Activated naive CD8-positive, alpha-beta T cell treated with anti-CD3 and anti-CD28 coated beads, Interleukin-2, amount 10 ng/mL, durations not matched to agents 7 days and 5 days (primary cell): ENCODE measurements around the gene TUBGCP2. TPM values are rescaled to one million over a fixed set of nuclear protein-coding genes. Genes with fewer than 3 reads are reported as not detected.

ENCODE experiments used
- ATAC-seq: fragments of 150-1000 bp; cut with Tn5 transposase; one replicate; pipeline ENCODE4 v1.10.0; 2021; ENCODE audit warnings: low read depth, moderate library complexity
- POLR2A ChIA-PET: fragments of 350-600 bp; sonication (Branson Sonifier 250); formaldehyde crosslinking; loops from one replicate; lab custom pipeline; 2021; ENCODE audit warnings: antibody characterized with exemption; lab: Charles Lee
- DNase-seq: peaks from one replicate; pipeline ENCODE4 v3.0.0; 2021
- H3K27ac Mint-ChIP-seq: one replicate; pipeline ENCODE4 v1.8.0; 2022; ENCODE audit warnings: mild to moderate bottlenecking, mixed read lengths
- H3K27me3 Mint-ChIP-seq: one replicate; pipeline ENCODE4 v1.8.0; 2022; ENCODE audit warnings: mild to moderate bottlenecking, moderate library complexity, mixed read lengths
- H3K36me3 Mint-ChIP-seq: one replicate; pipeline ENCODE4 v1.8.0; 2021; ENCODE audit warnings: mild to moderate bottlenecking, mixed read lengths
- H3K4me1 Mint-ChIP-seq: one replicate; pipeline ENCODE4 v1.8.0; 2021; ENCODE audit warnings: mixed read lengths
- H3K4me3 Mint-ChIP-seq: one replicate; pipeline ENCODE4 v1.8.0; 2022; ENCODE audit warnings: mild to moderate bottlenecking, moderate library complexity, mixed read lengths
- H3K9me3 Mint-ChIP-seq: one replicate; pipeline ENCODE4 v1.8.0; 2021; ENCODE audit warnings: mixed read lengths
- total RNA-seq, 2 experiments: library from RNA; stranded (reverse); gene quantifications; one replicate each; pipeline ENCODE4 v1.2.3, GENCODE V29; 2021

The TUBGCP2 gene
- total RNA-seq, 2 experiments from 2014 or later = 56.4 to 69.3 TPM

DNA sequence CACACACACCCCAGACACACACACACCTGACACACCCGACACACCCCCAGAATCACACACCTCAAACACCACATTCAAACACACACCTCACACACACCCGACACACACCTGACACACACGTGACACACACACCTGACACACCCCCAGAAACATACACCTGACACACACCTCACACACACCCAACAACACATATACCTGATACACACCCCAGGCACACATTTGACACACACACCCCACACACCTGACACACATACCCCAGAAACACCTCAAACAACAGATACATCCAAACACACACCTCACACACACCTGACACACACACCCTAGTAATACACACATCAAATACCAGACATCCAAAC, 28.7 kb upstream of the TUBGCP2 start:
- H3K27ac Mint-ChIP-seq = no peak overlapping the region
- POLR2A ChIA-PET = interaction anchor here (1.0 to 1.1 kb wide), 2 partner anchors 11 to 36 kb away, joined by 3 read pairs; partner anchors contain the start of gene ECHS1
- DNase-seq (no peak), ATAC-seq (no peak)
- no peak overlapping the region for H3K4me3 Mint-ChIP-seq
- H3K36me3 Mint-ChIP-seq = no peaks in the 10 kb centered on the region
- H3K4me1 Mint-ChIP-seq = peaks cover 1% of the 10 kb centered on the region
- H3K9me3 Mint-ChIP-seq = no peaks in the 10 kb centered on the region
- peaks cover 26% of the 10 kb centered on the region for H3K27me3 Mint-ChIP-seq

DNA sequence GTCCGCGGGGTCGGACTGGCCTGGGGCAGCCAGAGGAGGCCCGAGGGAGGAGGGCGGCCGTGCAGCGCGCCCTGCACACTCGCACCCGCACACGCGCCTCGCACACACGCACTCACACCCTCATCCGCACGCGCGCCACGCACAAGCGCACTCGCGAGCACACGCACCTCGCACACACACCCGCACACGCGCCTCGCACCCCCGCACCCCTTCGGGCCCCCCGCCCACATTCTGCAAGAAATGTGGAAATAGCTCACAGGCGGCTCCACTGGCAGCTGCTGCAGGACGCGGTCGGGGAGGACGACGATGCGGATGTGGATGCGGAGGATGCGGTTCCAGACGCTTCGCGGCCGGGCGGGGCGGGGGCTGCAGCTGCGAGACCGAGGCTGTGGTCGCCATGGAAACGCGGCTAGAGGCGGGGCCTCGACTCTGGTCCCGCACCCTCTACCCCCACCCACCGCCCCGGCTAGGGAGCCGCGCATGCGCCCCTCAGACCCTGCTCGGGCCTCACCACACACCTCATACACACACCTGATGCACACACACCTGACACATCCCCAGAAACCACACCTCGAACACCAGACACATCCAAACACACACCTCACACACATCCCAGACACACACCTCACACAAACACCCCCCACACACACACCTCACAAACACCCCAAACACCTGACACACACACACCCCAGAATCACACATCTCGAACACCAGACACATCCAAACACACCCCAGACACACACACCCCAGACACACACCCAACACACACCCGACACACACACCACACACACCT, 28.1 kb upstream of the TUBGCP2 start, which contains the start of gene CALY:
TSS of gene CALY (minus strand) at position 320 of the 793 bp plus-strand sequence. CDS start 7,907 bp downstream, outside the sequence.
- Mint-ChIP-seq H3K36me3 (no peaks in the 10 kb centered on the region), H3K4me1 (peaks cover 1% of the 10 kb centered on the region), H3K27ac (no peak within 1 kb of the TSS), H3K4me3 (peak within 1 kb of the TSS; percentile 53), H3K27me3 (peaks cover 28% of the 10 kb centered on the region), H3K9me3 (no peaks in the 10 kb centered on the region)
- DNase-seq (peak; percentile 87), ATAC-seq (peak; percentile 37)
- POLR2A ChIA-PET = interaction anchor here (0.9 to 1.9 kb wide), 5 partner anchors 10 to 54 kb away, joined by 3 to 4 read pairs (median 3); partner anchors contain the start of genes ECHS1 and FUOM

DNA sequence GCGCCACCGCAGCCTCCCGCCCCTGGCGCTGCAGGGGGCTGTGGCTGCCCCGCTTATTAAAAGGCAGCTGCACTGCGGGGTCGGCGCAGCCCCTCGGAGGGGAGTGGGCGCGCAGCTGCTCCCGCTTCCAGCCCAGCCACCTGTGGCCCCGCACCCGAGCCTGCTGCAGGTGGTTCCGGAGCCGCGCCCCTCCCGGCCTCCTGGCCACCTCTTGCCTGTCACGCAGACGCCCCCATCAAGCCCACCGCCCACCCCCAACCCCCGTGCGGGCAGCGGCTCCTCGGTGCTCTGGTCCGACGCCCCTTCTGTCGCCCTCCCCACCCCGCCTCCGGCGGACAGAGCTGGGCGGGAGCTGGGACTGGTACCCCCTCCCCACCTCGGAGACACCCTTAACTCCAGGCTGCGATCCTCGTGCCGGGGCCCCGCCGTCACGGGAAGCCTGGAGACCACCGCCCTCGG, 27.5 kb upstream of the TUBGCP2 start:
- DNase-seq (no peak), ATAC-seq (no peak)
- H3K4me1 Mint-ChIP-seq = peaks cover 1% of the 10 kb centered on the region
- H3K36me3 Mint-ChIP-seq = no peaks in the 10 kb centered on the region
- peaks cover 29% of the 10 kb centered on the region for H3K27me3 Mint-ChIP-seq
- no peak overlapping the region for H3K4me3 Mint-ChIP-seq
- no peak overlapping the region for H3K27ac Mint-ChIP-seq
- H3K9me3 Mint-ChIP-seq = no peaks in the 10 kb centered on the region
- POLR2A ChIA-PET = interaction anchor here (0.9 to 1.9 kb wide), 5 partner anchors 9 to 54 kb away, joined by 3 to 4 read pairs (median 3); partner anchors contain the start of genes ECHS1 and FUOM

GRCh38 chr10:133335246-133336117, 26.8 kb upstream of the TUBGCP2 start:
- POLR2A ChIA-PET = interaction anchor here (1.9 kb wide), 2 partner anchors 12 to 22 kb away, joined by 4 read pairs; partner anchors contain the start of gene FUOM

DNA sequence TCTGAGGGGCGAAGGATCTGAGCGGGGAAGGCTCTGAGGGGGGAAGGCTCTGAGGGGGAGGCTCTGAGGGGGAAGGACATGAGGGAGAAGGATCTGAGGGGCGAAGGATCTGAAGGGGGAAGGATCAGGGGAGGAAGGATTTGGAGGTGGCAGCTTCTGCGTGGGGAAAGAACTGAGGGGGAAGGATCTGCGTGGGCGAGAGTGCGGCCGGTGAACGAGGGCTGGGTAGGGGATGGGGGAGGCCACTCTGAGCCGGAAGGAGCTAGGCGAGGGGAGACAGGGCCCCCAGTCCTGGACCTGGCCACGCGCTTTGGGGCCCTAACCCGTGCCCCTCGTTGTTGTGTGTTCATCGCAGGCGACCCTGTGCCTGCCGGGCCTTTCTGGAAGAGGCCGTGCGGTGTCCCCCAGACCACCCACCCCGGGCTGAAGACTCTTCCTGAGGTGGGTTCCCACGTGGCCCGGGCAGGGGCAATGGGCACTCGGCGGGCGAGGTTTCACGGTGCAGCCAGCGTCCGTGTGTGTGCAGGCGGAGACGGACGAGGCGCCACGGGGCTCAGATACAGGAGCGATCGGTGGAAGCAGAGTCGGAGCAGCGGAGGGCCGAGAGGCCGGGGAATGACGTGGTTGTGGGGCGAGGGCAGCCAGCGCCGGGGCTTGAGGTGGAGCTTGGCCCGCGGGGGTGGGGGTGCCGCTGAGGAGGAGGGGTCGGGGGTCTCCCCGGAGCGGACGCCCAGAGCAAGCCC, 26.0 kb upstream of the TUBGCP2 start:
- Mint-ChIP-seq H3K4me1 (peaks cover 1% of the 10 kb centered on the region), H3K4me3 (peak overlapping the region; percentile 73), H3K9me3 (no peaks in the 10 kb centered on the region), H3K36me3 (no peaks in the 10 kb centered on the region), H3K27ac (peak overlapping the region; percentile 49), H3K27me3 (peaks cover 40% of the 10 kb centered on the region)
- ATAC-seq (peak; percentile 40), DNase-seq (no peak)
- POLR2A ChIA-PET = no interaction called here

More at GRCh38 chr10:133335246-133336117, 26.8 kb upstream of the TUBGCP2 start:
- Mint-ChIP-seq H3K4me3 (peak overlapping the region; percentile 53), H3K9me3 (no peaks in the 10 kb centered on the region), H3K36me3 (no peaks in the 10 kb centered on the region), H3K27ac (no peak overlapping the region), H3K4me1 (peaks cover 1% of the 10 kb centered on the region), H3K27me3 (peaks cover 34% of the 10 kb centered on the region)
- DNase-seq (peak; percentile 80), ATAC-seq (peak; percentile 52)

DNA sequence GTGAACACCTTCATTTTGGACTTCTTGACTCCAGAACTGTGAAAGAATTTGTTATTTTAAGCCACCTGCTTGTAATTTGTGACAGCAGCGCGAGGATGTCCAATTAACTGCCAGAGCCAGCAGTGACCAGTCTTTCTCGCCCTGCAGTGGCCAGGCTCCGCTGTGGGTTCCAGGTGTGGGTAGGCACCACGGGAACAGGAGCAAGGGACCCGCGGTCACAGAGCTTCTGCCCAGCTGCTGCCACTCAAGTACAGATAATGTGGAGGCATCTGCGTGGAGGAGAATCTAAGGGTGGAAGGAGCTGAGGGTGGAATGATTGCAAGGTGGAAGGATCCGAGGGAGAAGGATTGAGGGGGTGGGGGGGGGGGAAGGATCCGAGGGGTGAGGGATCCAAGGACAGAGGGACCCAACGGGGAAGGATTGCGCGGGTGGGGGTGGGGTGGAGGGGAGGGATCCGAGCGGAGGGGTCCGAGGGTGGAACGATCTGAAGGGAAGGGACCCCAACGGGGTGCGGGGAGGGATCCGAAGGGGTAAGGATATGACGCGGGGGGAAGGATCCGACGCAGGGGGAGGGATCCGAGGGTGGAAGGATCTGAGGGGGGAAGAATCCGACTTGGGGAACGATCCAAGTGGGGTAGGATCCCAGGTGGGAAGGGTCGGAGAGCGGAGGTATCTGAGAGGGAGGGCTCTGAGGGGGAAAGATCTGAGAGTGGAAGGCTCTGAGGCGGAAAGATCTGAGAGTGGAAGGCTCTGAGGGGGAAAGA, 24.4 kb upstream of the TUBGCP2 start:
- POLR2A ChIA-PET = no interaction called here
- H3K27ac Mint-ChIP-seq = no peak overlapping the region
- no peak for DNase-seq
- no peaks in the 10 kb centered on the region for H3K9me3 Mint-ChIP-seq
- no peaks in the 10 kb centered on the region for H3K36me3 Mint-ChIP-seq
- peaks cover 1% of the 10 kb centered on the region for H3K4me1 Mint-ChIP-seq
- H3K4me3 Mint-ChIP-seq = no peak overlapping the region
- peaks cover 55% of the 10 kb centered on the region for H3K27me3 Mint-ChIP-seq
- no peak for ATAC-seq

DNA sequence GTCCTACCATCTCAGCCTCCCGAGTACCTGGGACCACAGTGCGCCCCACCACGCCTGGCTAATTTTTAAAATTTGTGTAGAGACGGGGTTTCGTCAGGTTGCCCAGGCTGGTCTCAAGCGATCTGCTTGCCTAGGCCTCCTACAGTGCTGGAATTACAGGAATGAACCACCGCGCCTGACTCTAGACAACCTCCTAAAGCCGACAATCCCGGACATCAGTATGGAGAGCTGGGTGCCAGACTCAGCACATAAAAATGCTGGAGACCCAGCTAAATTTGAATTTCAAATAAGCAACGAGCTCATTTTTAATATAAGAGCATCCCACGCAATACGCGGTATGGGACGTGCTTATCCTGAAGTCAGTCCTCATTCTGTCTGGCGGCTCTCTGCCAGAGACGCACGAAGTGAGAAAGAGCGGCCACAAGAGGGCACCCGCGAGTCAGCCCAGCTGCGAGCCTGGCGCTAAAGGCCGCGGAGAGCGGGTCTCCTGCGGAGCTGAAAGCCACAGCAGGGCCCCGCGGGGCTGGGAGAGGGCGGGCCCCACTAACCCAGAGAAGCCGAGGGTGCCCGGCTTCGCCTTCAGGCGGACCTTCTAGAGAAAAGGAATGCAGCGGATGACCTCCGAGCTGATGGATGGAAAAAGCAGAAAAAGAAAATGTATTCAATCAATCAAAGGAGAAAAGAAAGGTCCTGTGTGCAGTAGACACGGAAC, 21.0 kb upstream of the TUBGCP2 start:
- Mint-ChIP-seq H3K27ac (no peak overlapping the region), H3K27me3 (peaks cover 73% of the 10 kb centered on the region), H3K36me3 (no peaks in the 10 kb centered on the region), H3K4me3 (peak overlapping the region; percentile 44), H3K9me3 (no peaks in the 10 kb centered on the region), H3K4me1 (no peaks in the 10 kb centered on the region)
- POLR2A ChIA-PET = no interaction called here
- DNase-seq (peak; percentile 89), ATAC-seq (peak; percentile 87)

DNA sequence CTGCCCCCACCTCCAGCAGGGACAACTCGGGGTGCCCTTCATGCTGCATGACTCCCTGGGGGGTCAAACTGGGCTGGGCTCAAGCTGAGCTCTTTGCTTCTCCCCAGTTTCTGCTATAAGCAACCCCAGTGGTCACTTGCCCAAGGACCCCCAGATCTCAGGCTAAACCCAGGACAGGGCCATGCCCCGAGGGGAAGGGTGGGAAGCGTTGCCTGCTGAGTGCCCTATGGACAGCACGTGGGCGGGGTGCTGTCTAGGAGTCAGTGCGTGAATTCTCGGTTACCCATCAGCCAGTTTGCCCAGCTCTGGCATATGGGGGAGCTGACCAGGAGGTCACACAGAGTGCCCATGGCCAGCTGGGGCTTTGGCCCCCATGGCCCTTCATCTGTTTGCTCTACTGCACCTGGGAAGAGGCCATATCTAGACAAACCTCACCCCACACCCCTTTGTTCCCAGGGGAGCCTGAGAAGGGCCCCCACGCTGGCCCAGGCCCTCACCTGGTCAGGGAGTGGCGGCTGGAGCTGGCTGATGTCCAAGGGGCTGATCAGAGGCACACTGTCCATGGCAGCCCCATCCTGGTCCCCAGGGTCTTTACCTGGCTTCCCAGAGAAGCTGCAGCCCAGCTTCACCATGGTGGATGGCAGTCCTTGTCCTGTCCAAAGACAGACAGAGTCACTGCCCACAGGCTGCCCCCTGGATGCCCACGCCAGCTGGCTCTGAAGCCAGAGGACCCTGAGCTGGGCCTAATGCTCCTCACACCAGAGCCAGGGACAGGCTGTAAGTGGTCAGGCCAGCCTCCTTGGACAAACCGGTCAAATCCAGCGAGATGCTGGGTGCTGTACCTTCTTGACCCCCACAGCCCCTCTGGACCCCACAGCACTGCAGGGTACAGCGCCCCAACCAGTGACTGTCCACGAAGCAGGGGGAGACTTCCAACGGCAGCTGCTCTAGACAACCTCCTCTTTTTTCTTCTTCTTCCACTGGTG, 20.0 kb upstream of the TUBGCP2 start:
- H3K9me3 Mint-ChIP-seq = no peaks in the 10 kb centered on the region
- POLR2A ChIA-PET = no interaction called here
- no peaks in the 10 kb centered on the region for H3K4me1 Mint-ChIP-seq
- H3K4me3 Mint-ChIP-seq = no peak overlapping the region
- H3K36me3 Mint-ChIP-seq = no peaks in the 10 kb centered on the region
- H3K27ac Mint-ChIP-seq = no peak overlapping the region
- DNase-seq = no peak
- no peak for ATAC-seq
- H3K27me3 Mint-ChIP-seq = peaks cover 70% of the 10 kb centered on the region

DNA sequence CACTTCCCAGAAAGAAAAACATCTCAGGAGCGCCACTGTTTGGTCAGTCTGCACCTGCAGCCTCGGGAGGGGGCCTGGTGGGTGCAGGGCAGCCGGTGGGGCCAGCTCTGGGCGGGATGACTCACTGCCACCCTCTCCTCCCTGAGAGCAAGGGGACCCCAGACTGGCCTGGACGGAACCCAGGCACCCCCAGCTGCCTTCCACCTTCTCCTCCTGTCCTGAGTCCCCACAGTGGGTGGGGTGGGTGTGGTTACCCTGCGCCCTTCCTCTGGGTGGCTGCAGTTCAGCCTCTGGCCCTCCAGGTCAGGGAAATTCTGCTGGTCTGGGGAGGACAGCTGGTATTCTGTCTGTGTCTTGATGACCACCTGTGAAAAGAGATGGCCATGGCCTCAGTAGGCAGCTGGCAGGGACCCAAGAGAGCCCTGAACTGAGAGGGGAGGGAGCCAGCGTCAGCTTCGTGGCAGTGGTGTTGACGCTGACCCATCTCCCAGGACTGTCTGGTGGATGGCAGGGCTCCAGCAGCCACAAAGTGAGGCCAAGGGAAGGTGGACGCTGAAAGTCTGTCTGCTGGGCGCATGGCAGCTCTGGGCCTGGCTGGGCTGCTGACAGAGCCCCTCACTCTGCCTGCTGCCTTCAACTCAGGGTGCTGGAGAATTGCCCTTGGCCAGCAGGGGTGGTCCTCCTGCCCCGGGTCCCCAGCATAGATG, 19.1 kb upstream of the TUBGCP2 start:
- Mint-ChIP-seq H3K9me3 (no peaks in the 10 kb centered on the region), H3K36me3 (no peaks in the 10 kb centered on the region), H3K27me3 (peaks cover 64% of the 10 kb centered on the region), H3K4me1 (no peaks in the 10 kb centered on the region), H3K27ac (no peak overlapping the region), H3K4me3 (no peak overlapping the region)
- POLR2A ChIA-PET = no interaction called here
- no peak for ATAC-seq
- no peak for DNase-seq

DNA sequence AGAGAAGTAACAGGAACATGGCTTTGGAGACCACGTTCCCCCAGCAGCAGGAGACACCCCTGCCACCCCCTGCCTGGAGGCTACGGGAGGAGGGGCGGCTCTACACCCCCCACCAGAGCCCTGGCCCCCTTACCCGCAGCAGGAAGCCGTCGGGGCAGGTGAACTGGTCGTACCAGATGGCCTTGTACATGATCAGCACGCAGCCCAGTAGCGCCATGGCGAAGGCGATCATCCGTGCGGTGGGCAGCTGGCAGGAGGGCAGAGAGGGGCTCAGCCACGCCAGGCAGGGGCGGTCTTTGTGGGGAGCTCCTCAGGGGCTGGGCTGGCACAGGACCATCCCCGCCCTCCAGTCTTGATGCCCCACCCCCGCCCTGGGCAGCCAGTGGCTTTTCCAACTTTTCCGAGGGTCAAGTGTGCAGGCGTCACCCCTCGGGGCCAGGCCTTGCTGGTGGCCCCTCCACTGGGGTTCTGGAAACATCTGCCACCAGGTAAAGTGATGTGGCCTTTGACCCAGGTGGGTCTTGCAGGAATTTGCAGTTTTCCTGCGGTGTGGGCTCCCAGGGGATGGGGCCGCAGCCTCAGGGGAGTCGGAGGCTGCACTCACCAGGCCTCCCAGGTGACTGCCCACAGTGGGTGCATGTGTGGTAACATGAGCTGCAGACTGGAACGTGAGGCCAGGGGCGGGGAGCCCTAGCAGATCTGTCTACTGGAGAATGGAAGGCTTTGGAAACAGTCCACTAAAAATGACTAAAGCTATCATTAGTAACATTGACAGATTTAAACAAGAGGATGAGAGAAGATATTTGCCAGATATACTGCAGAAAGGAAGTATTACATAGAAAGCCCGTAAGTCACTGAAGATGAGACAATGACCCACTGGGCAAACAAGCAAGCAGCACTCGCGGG, 18.3 kb upstream of the TUBGCP2 start:
- H3K27ac Mint-ChIP-seq = no peak overlapping the region
- H3K36me3 Mint-ChIP-seq = no peaks in the 10 kb centered on the region
- peaks cover 56% of the 10 kb centered on the region for H3K27me3 Mint-ChIP-seq
- H3K4me1 Mint-ChIP-seq = no peaks in the 10 kb centered on the region
- H3K4me3 Mint-ChIP-seq = no peak overlapping the region
- DNase-seq = no peak
- no peaks in the 10 kb centered on the region for H3K9me3 Mint-ChIP-seq
- POLR2A ChIA-PET = interaction anchor here (1.0 kb wide), 1 partner anchor 10 kb away, joined by 3 read pairs; the partner anchor contains the start of gene CALY
- no peak for ATAC-seq
